Panc1 (cell line): ENCODE measurements around the gene ADAMTSL2. TPM values are rescaled to one million over a fixed set of nuclear protein-coding genes. Genes with fewer than 3 reads are reported as not detected.

Experiments
- ATAC-seq: fragments of 200-7000 bp; cut with Tn5 transposase; 2 replicates; pipeline ENCODE4 v1.9.1; 2020; ENCODE audit warnings: mild to moderate bottlenecking, moderate library complexity
- BruUV-seq: library from RNA; stranded (reverse); fragments of 400-500 nt; replicated peaks from 2 replicates; lab custom pipeline; 2021; lab: Mats Ljungman, UMichigan
- CTCF ChIA-PET: fragments of 300-600 bp; sonication (Branson Sonifier 250); formaldehyde crosslinking; loops from one replicate; lab custom pipeline; 2022; ENCODE audit warnings: antibody characterized with exemption; lab: Charles Lee
- POLR2A ChIA-PET: fragments of 300-600 bp; sonication (Branson Sonifier 250); formaldehyde crosslinking; loops from one replicate; lab custom pipeline; 2022; ENCODE audit warnings: antibody characterized with exemption; lab: Charles Lee
- DNase-seq: peaks from one replicate; pipeline ENCODE4 v3.0.0-alpha.2; 2010; ENCODE audit warnings: low read depth, low spot score
- H3K27ac ChIP-seq: 2 replicates; pipeline ENCODE4 v1.5.1; 2011; ENCODE audit warnings: mild to moderate bottlenecking, low read length, inconsistent platforms
- H3K27me3 ChIP-seq: fragments of 200-500 bp; sonication (Bioruptor generic); 2 replicates; pipeline ENCODE4 v1.6.0; 2014; ENCODE audit warnings: low read length, inconsistent platforms; ENCODE audit not compliant: control insufficient read depth, insufficient read depth
- H3K36me3 ChIP-seq: fragments of 200-500 bp; sonication (Bioruptor generic); 2 replicates; pipeline ENCODE4 v1.5.1; 2014; ENCODE audit warnings: inconsistent platforms, mild to moderate bottlenecking, low read length, moderate library complexity; ENCODE audit not compliant: control insufficient read depth, insufficient read depth
- H3K4me1 ChIP-seq: 2 replicates; pipeline ENCODE4 v1.5.1; 2011; ENCODE audit warnings: inconsistent platforms, mild to moderate bottlenecking, low read length, moderate library complexity; ENCODE audit not compliant: control insufficient read depth, insufficient read depth
- H3K4me3 ChIP-seq, 2 experiments: 2 replicates each; pipeline ENCODE4 v1.5.1; 2011 to 2012; ENCODE audit warnings: low read depth in 2 of 2, low read length in 2 of 2, mild to moderate bottlenecking in 2 of 2, inconsistent platforms in 1 of 2, moderate library complexity in 1 of 2
- H3K9me3 ChIP-seq: fragments of 200-500 bp; sonication (Bioruptor generic); 2 replicates; pipeline ENCODE4 v1.5.1; 2014; ENCODE audit warnings: low read depth, mild to moderate bottlenecking, inconsistent platforms, low read length, moderate library complexity; ENCODE audit not compliant: control insufficient read depth, insufficient read depth
- POLR2AphosphoS5 ChIP-seq: IDR thresholded peaks from 2 replicates; pipeline ENCODE4 v1.6.1; 2012; ENCODE audit warnings: mild to moderate bottlenecking, low read depth, low read length, moderate library complexity
- SIN3A ChIP-seq: IDR thresholded peaks from 2 replicates; pipeline ENCODE4 v1.6.1; 2012; ENCODE audit warnings: low read depth, mild to moderate bottlenecking, low read length, moderate library complexity, borderline replicate concordance; ENCODE audit not compliant: insufficient read depth
- TCF7L2 ChIP-seq: IDR thresholded peaks from 2 replicates; pipeline ENCODE4 v1.6.1; 2011; ENCODE audit warnings: mild to moderate bottlenecking, low read depth, low read length, inconsistent platforms
- in situ Hi-C: cut with HindIII; loops from 2 replicates; pipeline ENCODE4 v1.10.0; 2016; ENCODE audit warnings: low sequenced_read_pairs, low pct_unique_long_range_greater_than_20kb
- intact Hi-C: fragments of 100-400 bp; cut with micrococcal nuclease; formaldehyde crosslinking; loops from one replicate; pipeline ENCODE4 v1.10.0; 2022; ENCODE audit not compliant: unreplicated experiment
- total RNA-seq: library from RNA; stranded (reverse); gene quantifications from one replicate; pipeline ENCODE4 v1.2.1, GENCODE V29; 2021; ENCODE audit not compliant: unreplicated experiment
- TF ChIP-seq, protein P1 (sequence below), 2 experiments: IDR thresholded peaks; 2 replicates each; pipeline ENCODE4 v1.6.1; 2011 to 2012; ENCODE audit warnings: low read depth in 2 of 2, control low read depth in 1 of 2, low read length in 1 of 2, mild to moderate bottlenecking in 1 of 2, moderate library complexity in 1 of 2; ENCODE audit not compliant: insufficient read depth in 1 of 2
- TF ChIP-seq, protein P2 (sequence below): fragments of 450-650 bp; IDR thresholded peaks from 2 replicates; pipeline ENCODE4 v1.5.1; 2017; ENCODE audit warnings: mild to moderate bottlenecking

The ADAMTSL2 gene
- total RNA-seq, 1 experiment from 2014 or later = 0.10 TPM

DNA sequence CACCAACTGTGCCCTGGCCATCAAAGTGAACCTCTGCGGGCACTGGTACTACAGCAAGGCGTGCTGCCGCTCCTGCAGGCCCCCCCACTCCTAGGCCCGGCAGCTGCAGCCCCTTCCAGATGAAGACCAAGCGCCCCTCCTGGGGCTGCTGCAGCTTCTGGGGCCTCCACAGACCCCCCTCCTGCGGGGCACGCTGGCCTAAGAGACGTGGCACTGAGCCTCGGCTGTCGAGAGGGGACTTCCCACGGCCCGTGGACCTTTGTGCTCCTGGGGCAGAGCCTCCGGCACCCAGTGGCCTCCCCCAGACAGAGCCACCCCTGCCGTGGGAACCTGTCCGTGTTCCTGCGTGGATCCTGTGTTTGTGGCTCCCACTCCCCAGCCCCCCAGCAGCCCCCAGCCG, 40.3 kb downstream of the ADAMTSL2 start:
- BruUV-seq = no TSS peak
- DNase-seq (no peak), ATAC-seq (no peak)
- TF ChIP-seq TCF7L2 (no peak), SIN3A (no peak), POLR2AphosphoS5 (no peak)
- TF ChIP-seq, protein P1, sequence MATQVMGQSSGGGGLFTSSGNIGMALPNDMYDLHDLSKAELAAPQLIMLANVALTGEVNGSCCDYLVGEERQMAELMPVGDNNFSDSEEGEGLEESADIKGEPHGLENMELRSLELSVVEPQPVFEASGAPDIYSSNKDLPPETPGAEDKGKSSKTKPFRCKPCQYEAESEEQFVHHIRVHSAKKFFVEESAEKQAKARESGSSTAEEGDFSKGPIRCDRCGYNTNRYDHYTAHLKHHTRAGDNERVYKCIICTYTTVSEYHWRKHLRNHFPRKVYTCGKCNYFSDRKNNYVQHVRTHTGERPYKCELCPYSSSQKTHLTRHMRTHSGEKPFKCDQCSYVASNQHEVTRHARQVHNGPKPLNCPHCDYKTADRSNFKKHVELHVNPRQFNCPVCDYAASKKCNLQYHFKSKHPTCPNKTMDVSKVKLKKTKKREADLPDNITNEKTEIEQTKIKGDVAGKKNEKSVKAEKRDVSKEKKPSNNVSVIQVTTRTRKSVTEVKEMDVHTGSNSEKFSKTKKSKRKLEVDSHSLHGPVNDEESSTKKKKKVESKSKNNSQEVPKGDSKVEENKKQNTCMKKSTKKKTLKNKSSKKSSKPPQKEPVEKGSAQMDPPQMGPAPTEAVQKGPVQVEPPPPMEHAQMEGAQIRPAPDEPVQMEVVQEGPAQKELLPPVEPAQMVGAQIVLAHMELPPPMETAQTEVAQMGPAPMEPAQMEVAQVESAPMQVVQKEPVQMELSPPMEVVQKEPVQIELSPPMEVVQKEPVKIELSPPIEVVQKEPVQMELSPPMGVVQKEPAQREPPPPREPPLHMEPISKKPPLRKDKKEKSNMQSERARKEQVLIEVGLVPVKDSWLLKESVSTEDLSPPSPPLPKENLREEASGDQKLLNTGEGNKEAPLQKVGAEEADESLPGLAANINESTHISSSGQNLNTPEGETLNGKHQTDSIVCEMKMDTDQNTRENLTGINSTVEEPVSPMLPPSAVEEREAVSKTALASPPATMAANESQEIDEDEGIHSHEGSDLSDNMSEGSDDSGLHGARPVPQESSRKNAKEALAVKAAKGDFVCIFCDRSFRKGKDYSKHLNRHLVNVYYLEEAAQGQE (IDR thresholded peaks at IDR 0.05; ENCODE audit: insufficient read depth in 1 of 2, low read depth in 2 of 2, low read length in 1 of 2) = no peak
- TF ChIP-seq, protein P2, sequence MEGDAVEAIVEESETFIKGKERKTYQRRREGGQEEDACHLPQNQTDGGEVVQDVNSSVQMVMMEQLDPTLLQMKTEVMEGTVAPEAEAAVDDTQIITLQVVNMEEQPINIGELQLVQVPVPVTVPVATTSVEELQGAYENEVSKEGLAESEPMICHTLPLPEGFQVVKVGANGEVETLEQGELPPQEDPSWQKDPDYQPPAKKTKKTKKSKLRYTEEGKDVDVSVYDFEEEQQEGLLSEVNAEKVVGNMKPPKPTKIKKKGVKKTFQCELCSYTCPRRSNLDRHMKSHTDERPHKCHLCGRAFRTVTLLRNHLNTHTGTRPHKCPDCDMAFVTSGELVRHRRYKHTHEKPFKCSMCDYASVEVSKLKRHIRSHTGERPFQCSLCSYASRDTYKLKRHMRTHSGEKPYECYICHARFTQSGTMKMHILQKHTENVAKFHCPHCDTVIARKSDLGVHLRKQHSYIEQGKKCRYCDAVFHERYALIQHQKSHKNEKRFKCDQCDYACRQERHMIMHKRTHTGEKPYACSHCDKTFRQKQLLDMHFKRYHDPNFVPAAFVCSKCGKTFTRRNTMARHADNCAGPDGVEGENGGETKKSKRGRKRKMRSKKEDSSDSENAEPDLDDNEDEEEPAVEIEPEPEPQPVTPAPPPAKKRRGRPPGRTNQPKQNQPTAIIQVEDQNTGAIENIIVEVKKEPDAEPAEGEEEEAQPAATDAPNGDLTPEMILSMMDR = no peak
- Histone ChIP-seq H3K36me3 (no peaks in the 10 kb centered on the region), H3K4me3 (no peak overlapping the region), H3K27ac (no peak overlapping the region), H3K27me3 (no peaks in the 10 kb centered on the region), H3K9me3 (no peaks in the 10 kb centered on the region), H3K4me1 (no peaks in the 10 kb centered on the region)
- POLR2A ChIA-PET = no interaction called here
- CTCF ChIA-PET = no interaction called here
- in situ Hi-C loops (no loop called here), intact Hi-C loops (no loop called here)

DNA sequence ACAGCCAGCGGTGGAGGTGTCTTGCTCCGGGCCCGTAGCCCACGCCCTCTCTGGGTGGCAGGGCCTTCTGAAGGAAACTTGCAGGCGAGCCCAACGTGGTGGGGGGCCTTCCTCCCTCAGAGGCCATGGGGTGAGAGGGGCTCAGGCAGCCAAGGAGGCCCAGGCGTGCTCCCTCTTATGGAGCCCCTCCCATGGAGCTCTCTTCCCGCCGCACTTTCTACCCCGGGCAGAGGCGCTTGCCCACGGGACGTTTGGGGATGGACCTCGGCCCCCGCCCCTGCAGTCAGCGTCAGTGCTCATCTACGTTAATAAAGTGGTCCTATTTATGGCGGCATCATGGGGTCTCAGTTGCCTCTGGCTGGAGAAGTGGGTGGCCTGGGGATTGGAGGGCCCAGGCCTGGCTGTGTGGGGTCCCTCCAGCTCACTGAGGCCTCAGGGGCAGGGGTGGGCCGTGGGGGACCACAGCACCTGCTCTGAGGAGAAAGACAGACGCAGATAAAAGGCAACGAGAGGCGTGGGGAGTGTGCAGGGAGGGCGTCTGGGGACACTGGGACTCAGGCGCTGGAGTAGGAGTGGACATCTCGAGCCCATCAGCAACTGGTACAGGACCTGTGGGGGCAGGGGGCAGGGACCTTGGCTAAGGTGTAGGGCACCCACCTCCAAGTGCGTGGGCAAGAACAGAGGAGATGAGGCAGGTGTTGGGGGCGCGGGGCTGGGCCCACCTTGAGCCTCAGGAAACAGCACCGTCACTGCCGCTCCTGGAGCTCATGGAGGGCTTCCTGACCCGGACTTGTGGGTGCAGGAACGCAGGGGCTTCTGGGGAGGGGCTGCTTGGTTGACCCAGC, 40.9 kb downstream of the ADAMTSL2 start:
- no peaks in the 10 kb centered on the region for H3K4me1 ChIP-seq
- ATAC-seq (no peak), DNase-seq (no peak)
- H3K4me3 ChIP-seq = no peak overlapping the region
- POLR2A ChIA-PET = no interaction called here
- no peaks in the 10 kb centered on the region for H3K36me3 ChIP-seq
- no peak overlapping the region for H3K27ac ChIP-seq
- intact Hi-C loops (no loop called here), in situ Hi-C loops (no loop called here)
- no peaks in the 10 kb centered on the region for H3K9me3 ChIP-seq
- BruUV-seq = no TSS peak
- no peaks in the 10 kb centered on the region for H3K27me3 ChIP-seq
- CTCF ChIA-PET = no interaction called here
- TF ChIP-seq SIN3A (no peak), TCF7L2 (no peak), POLR2AphosphoS5 (no peak)
- TF ChIP-seq, protein P1 (IDR thresholded peaks at IDR 0.05; ENCODE audit: insufficient read depth in 1 of 2, low read depth in 2 of 2, low read length in 1 of 2) = no peak
- TF ChIP-seq, protein P2 = no peak
